22Rv1 (cell line): ENCODE measurements around the gene CCDC63.

ENCODE experiments used
- ZFX ChIP-seq: fragments of 450-650 bp; IDR thresholded peaks from 2 replicates; pipeline ENCODE4 v1.6.1; 2017; ENCODE audit warnings: antibody characterized with exemption, borderline replicate concordance
- TF ChIP-seq, protein P1 (sequence below): fragments of 450-650 bp; IDR thresholded peaks from 2 replicates; pipeline ENCODE4 v1.5.1; 2017; ENCODE audit warnings: mild to moderate bottlenecking

DNA sequence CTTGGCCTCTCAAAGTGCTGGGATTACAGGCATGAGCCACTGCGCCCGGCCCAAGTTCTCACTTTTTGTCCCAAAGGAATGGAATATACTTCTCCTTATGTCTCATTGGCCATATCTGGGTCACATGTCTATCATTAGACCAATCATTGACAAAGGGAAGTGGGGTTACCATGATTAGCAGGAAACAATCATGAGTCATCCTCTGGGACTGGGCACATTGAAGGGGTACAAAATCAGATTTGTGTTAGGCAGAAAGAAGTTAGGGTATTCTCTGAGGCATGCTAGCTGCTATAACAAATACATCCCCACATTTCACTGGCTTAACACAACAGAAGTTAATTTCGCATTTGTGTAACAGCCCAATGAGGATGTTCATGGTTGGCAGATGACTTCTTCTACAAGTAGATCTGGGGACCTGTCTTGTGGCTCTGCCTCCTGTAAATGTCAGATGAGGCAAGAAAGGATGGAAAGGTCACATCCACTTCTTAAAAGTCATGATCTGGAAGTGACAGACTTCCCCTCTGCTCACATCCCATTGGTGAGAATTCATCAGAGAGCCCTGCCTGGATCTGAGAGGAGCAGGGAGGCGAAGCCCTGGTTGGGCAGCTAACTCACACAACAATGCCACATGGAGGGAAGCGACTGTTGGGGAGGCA, 3.1 kb downstream of the CCDC63 start:
- TF ChIP-seq, protein P1, sequence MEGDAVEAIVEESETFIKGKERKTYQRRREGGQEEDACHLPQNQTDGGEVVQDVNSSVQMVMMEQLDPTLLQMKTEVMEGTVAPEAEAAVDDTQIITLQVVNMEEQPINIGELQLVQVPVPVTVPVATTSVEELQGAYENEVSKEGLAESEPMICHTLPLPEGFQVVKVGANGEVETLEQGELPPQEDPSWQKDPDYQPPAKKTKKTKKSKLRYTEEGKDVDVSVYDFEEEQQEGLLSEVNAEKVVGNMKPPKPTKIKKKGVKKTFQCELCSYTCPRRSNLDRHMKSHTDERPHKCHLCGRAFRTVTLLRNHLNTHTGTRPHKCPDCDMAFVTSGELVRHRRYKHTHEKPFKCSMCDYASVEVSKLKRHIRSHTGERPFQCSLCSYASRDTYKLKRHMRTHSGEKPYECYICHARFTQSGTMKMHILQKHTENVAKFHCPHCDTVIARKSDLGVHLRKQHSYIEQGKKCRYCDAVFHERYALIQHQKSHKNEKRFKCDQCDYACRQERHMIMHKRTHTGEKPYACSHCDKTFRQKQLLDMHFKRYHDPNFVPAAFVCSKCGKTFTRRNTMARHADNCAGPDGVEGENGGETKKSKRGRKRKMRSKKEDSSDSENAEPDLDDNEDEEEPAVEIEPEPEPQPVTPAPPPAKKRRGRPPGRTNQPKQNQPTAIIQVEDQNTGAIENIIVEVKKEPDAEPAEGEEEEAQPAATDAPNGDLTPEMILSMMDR: no peak
- no peak for TF ChIP-seq ZFX
